ENCODE results near the gene TYK2. TPM values are rescaled to one million over a fixed set of nuclear protein-coding genes. Genes with fewer than 3 reads are reported as not detected.
A peak's percentile ranks its signal among the peaks of the same experiment; 100 is the strongest.
"Not testable (repeated sequence)": the region's sequence is repeated elsewhere in the genome, so short reads cannot be mapped to it uniquely, and the experiment has no call there.

TYK2 gene
- total RNA-seq, 1 experiment from 2014 or later: 108 TPM

- Histone ChIP-seq H4K20me1 (ENCODE audit: insufficient read depth, low read depth, low read length) (no peaks in the 10 kb centered on the region), H3K9me2 (replicated peaks; ENCODE audit: insufficient read depth, low read length) (no peaks in the 10 kb centered on the region), H3K4me3 (ENCODE audit: low read length) (peak overlapping the region; percentile 45; the same call in 1 of the 2 replicates), H3K9me3 (ENCODE audit: low read length) (no peaks in the 10 kb centered on the region), H3K79me2 (ENCODE audit: low read length) (no peaks in the 10 kb centered on the region), H3K4me2 (ENCODE audit: low read depth, low read length, poor library complexity, severe bottlenecking) (peak overlapping the region; percentile 44), H3K4me1 (ENCODE audit: low read length) (peaks cover 36% of the 10 kb centered on the region), H3K9ac (ENCODE audit: low read length) (peak overlapping the region; percentile 41; the same call in 1 of the 2 replicates), H2AFZ (ENCODE audit: low read length) (no peak overlapping the region), H3K27me3 (ENCODE audit: low read length) (no peaks in the 10 kb centered on the region), H3K27ac (ENCODE audit: low read length) (no peak overlapping the region), H3K36me3 (ENCODE audit: insufficient read depth, low read length) (no peaks in the 10 kb centered on the region)
- no peak for DNase-seq
These were observed 35.7 kb upstream of the TYK2 start for GRCh38 chr19:10416083-10416379.

GRCh38 chr19:10412257-10412977, 32.0 kb upstream of the TYK2 start:
- H3K27ac ChIP-seq (ENCODE audit: low read length): no peak overlapping the region
- H3K79me2 ChIP-seq (ENCODE audit: low read length): no peaks in the 10 kb centered on the region
- H3K4me2 ChIP-seq (ENCODE audit: low read depth, low read length, poor library complexity, severe bottlenecking): peak overlapping the region; percentile 26
- H4K20me1 ChIP-seq (ENCODE audit: insufficient read depth, low read depth, low read length): no peaks in the 10 kb centered on the region
- no peak overlapping the region for H3K9ac ChIP-seq (ENCODE audit: low read length)
- no peaks in the 10 kb centered on the region for H3K36me3 ChIP-seq (ENCODE audit: insufficient read depth, low read length)
- H3K4me1 ChIP-seq (ENCODE audit: low read length): peaks cover 5% of the 10 kb centered on the region
- H3K9me3 ChIP-seq (ENCODE audit: low read length): no peaks in the 10 kb centered on the region
- H3K27me3 ChIP-seq (ENCODE audit: low read length): no peaks in the 10 kb centered on the region
- H3K4me3 ChIP-seq (ENCODE audit: low read length): no peak overlapping the region
- H2AFZ ChIP-seq (ENCODE audit: low read length): no peak overlapping the region
- no peaks in the 10 kb centered on the region for H3K9me2 ChIP-seq (replicated peaks; ENCODE audit: insufficient read depth, low read length)
- no peak for DNase-seq

DNA sequence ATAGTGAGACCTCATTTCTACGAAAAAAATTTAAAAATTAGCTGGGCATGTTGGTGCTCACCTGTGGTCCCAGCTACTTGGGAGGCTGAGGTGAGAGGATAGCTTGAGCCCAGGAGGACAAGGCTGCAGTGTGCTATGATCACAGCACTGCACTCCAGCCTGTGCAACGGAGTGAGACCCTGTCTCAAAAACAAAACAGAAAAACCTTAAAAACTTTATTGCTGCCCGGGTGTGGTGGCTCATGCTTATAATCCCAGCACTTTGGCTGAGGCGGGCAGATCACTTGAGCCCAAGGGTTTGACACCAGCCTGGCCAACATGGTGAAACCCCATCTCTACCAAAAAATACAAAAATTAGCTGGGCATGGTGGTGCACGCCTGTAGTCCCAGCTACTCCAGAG, 30.9 kb upstream of the TYK2 start:
- not testable (repeated sequence) for H3K4me2 ChIP-seq (ENCODE audit: low read depth, low read length, poor library complexity, severe bottlenecking); H3K9me3 ChIP-seq (ENCODE audit: low read length); H3K36me3 ChIP-seq (ENCODE audit: insufficient read depth, low read length); H3K9me2 ChIP-seq (replicated peaks; ENCODE audit: insufficient read depth, low read length); H3K27ac ChIP-seq (ENCODE audit: low read length); H2AFZ ChIP-seq (ENCODE audit: low read length); H3K4me1 ChIP-seq (ENCODE audit: low read length); H4K20me1 ChIP-seq (ENCODE audit: insufficient read depth, low read depth, low read length); H3K9ac ChIP-seq (ENCODE audit: low read length); H3K4me3 ChIP-seq (ENCODE audit: low read length); H3K27me3 ChIP-seq (ENCODE audit: low read length); H3K79me2 ChIP-seq (ENCODE audit: low read length); DNase-seq

DNA sequence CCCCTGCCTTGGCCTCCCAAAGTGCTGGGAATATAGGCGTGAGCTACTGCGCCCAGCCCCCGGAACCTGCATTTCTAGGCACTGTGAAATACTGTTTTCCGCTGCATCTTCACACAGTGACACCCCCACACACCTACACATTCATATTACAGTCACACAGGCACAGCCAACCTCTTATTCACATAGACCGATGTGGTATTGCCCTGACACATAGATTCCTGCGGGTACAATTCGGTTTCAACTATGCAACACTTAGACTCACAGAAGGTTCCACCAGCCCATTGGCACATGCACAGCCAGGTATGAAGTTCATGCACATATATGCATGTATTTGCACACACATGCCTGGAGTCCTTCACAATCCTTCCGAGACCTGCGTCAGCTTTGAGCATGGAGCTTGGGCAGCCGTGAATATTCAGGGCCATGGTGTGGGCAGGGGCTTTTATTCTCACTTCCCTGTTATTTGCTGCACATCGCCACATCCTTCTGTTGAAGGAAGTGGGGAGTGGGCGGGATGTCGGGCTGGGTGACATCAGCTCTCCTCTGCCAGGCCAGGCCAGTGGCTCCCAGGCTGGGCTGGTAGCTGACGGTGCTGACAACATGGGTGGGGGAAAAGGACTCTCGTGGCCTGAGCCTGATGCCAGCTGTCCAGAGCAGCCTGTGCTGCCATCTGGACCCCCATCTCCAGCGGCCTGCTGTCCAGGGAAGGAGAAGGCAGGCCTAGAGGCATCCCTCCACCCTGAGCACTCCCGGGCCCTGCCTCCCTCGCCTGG, 28.3 kb upstream of the TYK2 start:
- Histone ChIP-seq H3K27ac (ENCODE audit: low read length) (no peak overlapping the region), H2AFZ (ENCODE audit: low read length) (no peak overlapping the region), H3K4me3 (ENCODE audit: low read length) (no peak overlapping the region), H3K4me1 (ENCODE audit: low read length) (peaks cover 15% of the 10 kb centered on the region), H3K9ac (ENCODE audit: low read length) (no peak overlapping the region), H3K4me2 (ENCODE audit: low read depth, low read length, poor library complexity, severe bottlenecking) (no peak overlapping the region), H3K9me2 (replicated peaks; ENCODE audit: insufficient read depth, low read length) (no peaks in the 10 kb centered on the region), H3K9me3 (ENCODE audit: low read length) (no peaks in the 10 kb centered on the region), H3K79me2 (ENCODE audit: low read length) (no peaks in the 10 kb centered on the region), H3K27me3 (ENCODE audit: low read length) (no peaks in the 10 kb centered on the region), H3K36me3 (ENCODE audit: insufficient read depth, low read length) (no peaks in the 10 kb centered on the region), H4K20me1 (ENCODE audit: insufficient read depth, low read depth, low read length) (no peaks in the 10 kb centered on the region)
- no peak for DNase-seq

DNA sequence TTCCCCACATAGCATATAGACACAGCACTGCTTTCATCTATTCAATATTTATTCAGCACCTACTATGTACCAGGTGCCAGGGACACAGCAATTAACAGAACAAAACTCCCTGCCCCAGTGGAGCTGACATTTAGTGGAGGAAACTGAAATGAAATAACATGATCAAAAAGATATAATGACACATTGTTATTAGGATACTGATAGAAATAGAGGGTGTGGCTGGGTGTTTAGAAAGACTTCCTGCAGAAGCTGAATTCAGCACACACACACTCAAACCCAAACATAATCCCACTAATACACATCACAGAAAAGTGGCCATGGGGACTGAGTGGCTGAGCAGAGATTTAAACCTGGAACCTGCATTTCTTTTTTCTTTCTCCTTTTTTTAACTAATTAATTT, 26.7 kb upstream of the TYK2 start:
- H3K27me3 ChIP-seq (ENCODE audit: low read length): no peaks in the 10 kb centered on the region
- no peak overlapping the region for H3K9ac ChIP-seq (ENCODE audit: low read length)
- no peak overlapping the region for H3K4me2 ChIP-seq (ENCODE audit: low read depth, low read length, poor library complexity, severe bottlenecking)
- no peak overlapping the region for H3K27ac ChIP-seq (ENCODE audit: low read length)
- 0 out of 2 replicates have a peak, but pooled peaks cover 5% of the 10 kb centered on the region for H4K20me1 ChIP-seq (ENCODE audit: insufficient read depth, low read depth, low read length)
- peaks cover 14% of the 10 kb centered on the region for H3K4me1 ChIP-seq (ENCODE audit: low read length)
- H3K9me3 ChIP-seq (ENCODE audit: low read length): no peaks in the 10 kb centered on the region
- no peak overlapping the region for H2AFZ ChIP-seq (ENCODE audit: low read length)
- DNase-seq: no peak
- no peaks in the 10 kb centered on the region for H3K9me2 ChIP-seq (replicated peaks; ENCODE audit: insufficient read depth, low read length)
- peaks cover 12% of the 10 kb centered on the region for H3K79me2 ChIP-seq (ENCODE audit: low read length)
- H3K36me3 ChIP-seq (ENCODE audit: insufficient read depth, low read length): no peaks in the 10 kb centered on the region
- no peak overlapping the region for H3K4me3 ChIP-seq (ENCODE audit: low read length)

DNA sequence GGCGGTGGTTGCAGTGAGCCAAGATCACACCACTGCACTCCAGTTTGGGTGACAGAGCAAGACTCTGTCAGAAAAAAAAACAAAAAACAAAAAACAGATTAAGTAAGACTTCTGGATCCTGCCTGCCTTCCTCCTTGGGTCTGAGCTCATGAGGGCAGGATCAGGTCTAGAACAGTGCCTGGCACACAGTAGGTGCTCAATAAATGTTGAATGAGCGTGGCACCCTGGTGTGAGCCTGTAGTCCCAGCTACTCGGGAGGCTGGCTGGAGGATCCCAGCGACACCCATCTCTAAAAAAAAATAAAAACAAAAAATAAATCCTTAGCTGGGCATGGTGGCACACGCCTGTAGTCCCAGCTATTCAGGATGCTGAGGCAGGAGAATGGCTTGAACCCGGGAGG, 25.8 kb upstream of the TYK2 start:
- Histone ChIP-seq H3K36me3 (ENCODE audit: insufficient read depth, low read length) (no peaks in the 10 kb centered on the region), H3K4me1 (ENCODE audit: low read length) (peaks cover 23% of the 10 kb centered on the region), H2AFZ (ENCODE audit: low read length) (no peak overlapping the region), H3K9ac (ENCODE audit: low read length) (no peak overlapping the region), H3K79me2 (ENCODE audit: low read length) (peaks cover 21% of the 10 kb centered on the region), H3K4me3 (ENCODE audit: low read length) (no peak overlapping the region), H3K9me2 (replicated peaks; ENCODE audit: insufficient read depth, low read length) (no peaks in the 10 kb centered on the region), H4K20me1 (ENCODE audit: insufficient read depth, low read depth, low read length) (peaks cover 11% of the 10 kb centered on the region; the same call in 1 of the 2 replicates), H3K27me3 (ENCODE audit: low read length) (no peaks in the 10 kb centered on the region), H3K4me2 (ENCODE audit: low read depth, low read length, poor library complexity, severe bottlenecking) (no peak overlapping the region), H3K27ac (ENCODE audit: low read length) (no peak overlapping the region), H3K9me3 (ENCODE audit: low read length) (no peaks in the 10 kb centered on the region)
- no peak for DNase-seq

GRCh38 chr19:10404888-10405820, 24.8 kb upstream of the TYK2 start:
- H3K4me3 ChIP-seq (ENCODE audit: low read length): peak overlapping the region; percentile 100; the same call in 1 of the 2 replicates
- DNase-seq: no peak
- H3K27ac ChIP-seq (ENCODE audit: low read length): no peak overlapping the region
- H3K79me2 ChIP-seq (ENCODE audit: low read length): peaks cover 32% of the 10 kb centered on the region
- H2AFZ ChIP-seq (ENCODE audit: low read length): no peak overlapping the region
- no peaks in the 10 kb centered on the region for H3K9me3 ChIP-seq (ENCODE audit: low read length)
- H4K20me1 ChIP-seq (ENCODE audit: insufficient read depth, low read depth, low read length): peaks cover 17% of the 10 kb centered on the region; the same call in 1 of the 2 replicates
- peaks cover 29% of the 10 kb centered on the region for H3K4me1 ChIP-seq (ENCODE audit: low read length)
- H3K4me2 ChIP-seq (ENCODE audit: low read depth, low read length, poor library complexity, severe bottlenecking): peak overlapping the region; percentile 95
- H3K9me2 ChIP-seq (replicated peaks; ENCODE audit: insufficient read depth, low read length): no peaks in the 10 kb centered on the region
- peaks cover under 1% of the 10 kb centered on the region; the same call in 1 of the 2 replicates for H3K36me3 ChIP-seq (ENCODE audit: insufficient read depth, low read length)
- no peak overlapping the region for H3K9ac ChIP-seq (ENCODE audit: low read length)
- no peaks in the 10 kb centered on the region for H3K27me3 ChIP-seq (ENCODE audit: low read length)
